GM20431 (cell line): Measurements from ENCODE around the gene PDAP1.
"Not testable (repeated sequence)": the region's sequence is repeated elsewhere in the genome, so short reads cannot be mapped to it uniquely, and the experiment has no call there.

ENCODE experiments used
- in situ Hi-C: fragments of 300-500 bp; cut with MseI, MboI; formaldehyde crosslinking; loops from one replicate; pipeline ENCODE4 v1.15.0; 2020; ENCODE audit warnings: low sequenced_read_pairs; ENCODE audit not compliant: unreplicated experiment

The PDAP1 gene

GRCh38 chr7:99359465-99360154 is 48.8 kb downstream of the PDAP1 start:
- in situ Hi-C loops, result no loop called here

GRCh38 chr7:99358521-99358920 is 49.9 kb downstream of the PDAP1 start:
- in situ Hi-C loops, result not testable (repeated sequence)

GRCh38 chr7:99357701-99358490 is 50.5 kb downstream of the PDAP1 start:
- in situ Hi-C loops, result no loop called here

- in situ Hi-C loops, result no loop called here
These were observed 53.3 kb downstream of the PDAP1 start for GRCh38 chr7:99355098-99355497.

GRCh38 chr7:99352247-99352646 is 56.1 kb downstream of the PDAP1 start:
- in situ Hi-C loops, result no loop called here

- in situ Hi-C loops, result not testable (repeated sequence)
These were observed 57.8 kb downstream of the PDAP1 start for GRCh38 chr7:99350641-99351040.
